ENCODE measurements around the gene ACAP3.
"Not testable (repeated sequence)": the region's sequence is repeated elsewhere in the genome, so short reads cannot be mapped to it uniquely, and the experiment has no call there.

The ACAP3 gene

DNA sequence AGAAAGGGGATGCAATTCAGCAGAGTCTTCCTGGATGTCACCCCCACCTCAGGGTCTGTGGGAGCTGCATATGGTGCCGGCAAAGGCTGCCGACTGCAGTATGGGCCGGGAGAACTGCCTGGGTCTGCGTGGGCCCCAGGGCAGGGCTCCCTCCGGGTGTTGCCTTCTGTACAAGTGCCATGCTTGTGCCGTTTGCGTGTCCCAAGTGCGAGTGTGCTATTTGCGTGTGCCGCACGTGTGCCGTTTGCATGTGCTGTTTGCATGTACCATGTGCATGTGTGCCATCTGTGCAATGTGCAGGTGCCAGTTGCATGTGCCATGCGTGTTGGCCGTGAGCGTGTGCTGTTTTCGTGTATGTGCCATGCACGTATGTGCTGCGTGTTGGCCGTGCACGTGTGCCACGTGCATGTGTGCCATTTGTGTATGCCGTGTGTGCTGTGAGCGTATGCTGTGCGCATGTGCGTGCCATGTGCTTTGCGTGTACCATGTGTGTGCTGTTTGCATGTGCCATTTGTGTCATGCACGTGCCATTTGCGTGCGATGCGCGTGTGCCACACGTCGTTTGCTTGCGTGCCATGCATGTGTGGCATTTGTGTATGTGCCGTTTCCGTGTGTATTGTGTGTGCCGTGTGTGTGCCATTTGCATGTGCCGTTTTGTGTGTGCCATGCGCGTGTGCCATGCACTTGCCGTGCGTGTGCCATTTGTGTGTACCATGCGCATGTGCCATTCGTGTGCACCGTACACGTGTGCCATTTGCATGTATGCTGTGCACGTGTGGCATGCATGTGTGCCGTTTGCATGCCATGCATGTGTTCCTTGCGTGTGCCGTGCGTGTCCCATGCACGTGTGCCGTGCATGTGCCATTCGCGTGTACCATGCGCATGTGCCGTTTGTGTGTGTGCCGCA, 21.8 kb upstream of the ACAP3 start:
- no peak for DNase-seq

DNA sequence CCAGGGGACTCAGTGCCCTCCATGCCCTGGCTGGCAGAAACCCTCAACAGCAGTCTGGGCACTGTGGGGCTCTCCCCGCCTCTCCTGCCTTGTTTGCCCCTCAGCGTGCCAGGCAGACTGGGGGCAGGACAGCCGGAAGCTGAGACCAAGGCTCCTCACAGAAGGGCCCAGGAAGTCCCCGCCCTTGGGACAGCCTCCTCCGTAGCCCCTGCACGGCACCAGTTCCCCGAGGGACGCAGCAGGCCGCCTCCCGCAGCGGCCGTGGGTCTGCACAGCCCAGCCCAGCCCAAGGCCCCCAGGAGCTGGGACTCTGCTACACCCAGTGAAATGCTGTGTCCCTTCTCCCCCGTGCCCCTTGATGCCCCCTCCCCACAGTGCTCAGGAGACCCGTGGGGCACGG, 20.5 kb upstream of the ACAP3 start:
- no peak for DNase-seq

DNA sequence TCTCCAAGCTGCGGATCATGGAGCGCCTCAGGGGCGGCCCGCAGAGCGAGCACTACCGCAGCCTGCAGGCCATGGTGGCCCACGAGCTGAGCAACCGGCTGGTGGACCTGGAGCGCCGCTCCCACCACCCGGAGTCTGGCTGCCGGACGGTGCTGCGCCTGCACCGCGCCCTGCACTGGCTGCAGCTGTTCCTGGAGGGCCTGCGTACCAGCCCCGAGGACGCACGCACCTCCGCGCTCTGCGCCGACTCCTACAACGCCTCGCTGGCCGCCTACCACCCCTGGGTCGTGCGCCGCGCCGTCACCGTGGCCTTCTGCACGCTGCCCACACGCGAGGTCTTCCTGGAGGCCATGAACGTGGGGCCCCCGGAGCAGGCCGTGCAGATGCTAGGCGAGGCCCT, 19.6 kb upstream of the ACAP3 start:
- no peak for DNase-seq

DNA sequence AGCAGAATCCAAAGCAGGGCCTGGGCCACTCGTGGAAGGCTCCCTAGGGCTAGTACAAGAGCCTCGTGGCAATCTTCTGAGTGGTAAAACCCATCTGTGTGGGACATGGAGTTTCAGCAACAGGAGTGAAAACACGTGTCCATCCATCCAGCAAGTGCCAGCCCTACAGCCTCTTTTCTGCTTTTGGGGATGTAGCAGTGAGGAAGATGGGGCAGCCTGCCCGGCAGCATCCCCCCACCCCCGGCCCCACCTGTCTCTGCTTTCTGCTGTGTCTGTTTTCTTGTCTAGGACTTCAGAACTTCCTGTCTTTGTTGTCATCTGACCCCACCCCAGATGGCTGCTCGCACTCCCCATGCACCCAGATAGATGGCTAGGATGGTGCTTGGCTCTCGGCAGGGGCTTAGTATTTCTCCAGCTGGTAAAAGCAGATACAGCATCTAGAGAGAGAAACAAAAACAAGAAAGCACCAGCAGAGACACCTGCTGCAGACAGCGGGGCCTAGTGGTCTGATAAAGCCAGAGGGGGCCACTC, 18.4 kb upstream of the ACAP3 start:
- no peak for DNase-seq

DNA sequence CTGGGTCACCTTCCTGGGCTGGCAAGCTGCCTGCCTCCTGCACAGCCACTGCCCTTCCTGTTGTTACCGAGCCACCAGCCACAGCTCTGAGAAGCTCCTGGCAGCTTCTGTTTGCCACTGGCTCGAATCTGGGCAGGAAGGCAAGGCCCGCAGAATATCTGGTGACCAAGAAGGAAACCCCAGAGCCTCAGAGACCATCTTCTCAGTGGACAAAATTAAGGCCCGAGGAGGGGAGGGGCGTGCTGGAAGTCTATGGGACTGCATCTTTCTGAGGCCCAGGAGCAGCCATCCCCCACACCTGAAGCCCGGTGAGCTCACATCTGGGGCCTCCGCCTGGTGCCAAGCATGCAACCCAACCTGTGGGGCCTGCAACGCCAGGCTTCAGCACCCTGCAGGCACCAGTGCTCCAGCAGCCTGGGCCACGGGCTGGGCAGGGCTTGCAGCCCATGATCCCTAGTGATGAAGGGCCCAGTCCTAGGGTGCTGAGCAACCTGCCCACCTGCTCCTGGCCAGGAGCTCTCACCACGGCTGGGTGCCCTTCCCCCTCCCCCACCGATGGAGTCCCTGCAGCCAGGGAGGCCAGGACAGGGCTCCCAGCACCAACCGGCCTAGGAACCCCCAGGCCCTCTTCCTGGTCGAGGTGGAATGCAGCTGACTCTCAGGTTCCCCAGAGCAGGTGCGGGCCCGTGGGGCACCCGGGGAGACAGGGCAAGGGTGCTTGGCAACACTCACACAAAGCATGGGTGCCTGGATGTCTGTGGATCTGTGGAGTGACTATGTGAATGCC, 17.8 kb upstream of the ACAP3 start:
- DNase-seq, result no peak

DNA sequence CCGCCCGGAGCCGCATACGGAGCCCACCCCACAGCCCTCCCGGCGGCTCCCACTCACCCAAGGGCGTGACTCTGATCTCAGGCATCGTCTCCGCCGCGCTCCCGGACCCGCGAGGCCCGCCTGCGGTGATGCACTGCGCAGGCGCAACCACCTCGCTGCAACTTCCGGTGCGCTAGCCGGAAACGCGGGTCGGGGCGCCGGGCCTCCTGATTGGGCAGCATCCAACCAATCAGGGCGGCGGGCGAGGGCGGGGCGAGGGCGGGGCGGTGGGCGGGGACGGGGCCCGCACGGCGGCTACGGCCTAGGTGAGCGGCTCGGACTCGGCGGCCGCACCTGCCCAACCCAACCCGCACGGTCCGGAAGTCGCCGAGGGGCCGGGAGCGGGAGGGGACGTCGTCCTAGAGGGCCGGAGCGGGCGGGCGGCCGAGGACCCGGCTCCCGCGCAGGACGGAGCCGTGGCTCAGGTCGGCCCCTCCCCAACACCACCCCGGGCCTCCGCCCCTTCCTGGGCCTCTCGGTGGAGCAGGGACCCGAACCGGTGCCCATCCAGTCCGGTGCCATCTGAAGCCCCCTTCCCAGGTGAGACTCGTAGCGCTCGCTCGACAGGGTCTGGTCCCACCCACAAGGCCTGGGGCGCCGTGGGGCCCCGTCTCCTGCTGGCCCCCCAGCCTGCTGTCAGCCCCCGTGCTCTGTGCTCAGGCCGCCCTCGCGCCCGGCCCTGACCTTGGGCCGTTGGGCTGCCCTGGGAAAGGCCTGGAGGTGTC, 17.0 kb upstream of the ACAP3 start, which contains the start of the genes CPTP and INTS11:
Gene CPTP (plus strand): TSS at position 279 of the 764 bp plus-strand sequence. CDS start 2,109 bp downstream, outside the sequence.
Gene INTS11 (minus strand): TSS at position 137 of the 764 bp plus-strand sequence. CDS start 52 bp downstream, at position 85.
- DNase-seq, result peak; percentile 93

DNA sequence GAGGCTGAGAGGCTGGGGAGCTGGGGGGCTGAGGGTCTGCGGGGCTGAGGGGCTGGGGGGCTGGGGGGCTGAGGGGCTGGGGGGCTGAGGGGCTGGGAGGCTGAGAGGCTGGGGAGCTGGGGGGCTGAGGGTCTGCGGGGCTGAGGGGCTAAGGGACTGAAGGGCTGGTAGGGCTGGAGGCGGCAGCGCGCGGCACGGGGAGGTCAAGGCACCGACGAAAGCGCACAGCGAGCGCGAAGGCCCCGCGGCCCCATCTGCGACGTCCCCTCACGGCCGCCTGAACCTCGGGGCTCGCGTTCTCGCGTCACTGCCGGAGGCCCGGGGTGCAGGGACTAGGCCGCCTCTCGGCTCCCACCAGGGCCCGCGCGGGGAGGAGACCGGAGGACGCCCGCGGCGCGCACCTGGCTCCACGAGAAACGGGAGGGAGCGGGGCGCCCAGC, 16.4 kb upstream of the ACAP3 start:
- DNase-seq, result no peak

DNA sequence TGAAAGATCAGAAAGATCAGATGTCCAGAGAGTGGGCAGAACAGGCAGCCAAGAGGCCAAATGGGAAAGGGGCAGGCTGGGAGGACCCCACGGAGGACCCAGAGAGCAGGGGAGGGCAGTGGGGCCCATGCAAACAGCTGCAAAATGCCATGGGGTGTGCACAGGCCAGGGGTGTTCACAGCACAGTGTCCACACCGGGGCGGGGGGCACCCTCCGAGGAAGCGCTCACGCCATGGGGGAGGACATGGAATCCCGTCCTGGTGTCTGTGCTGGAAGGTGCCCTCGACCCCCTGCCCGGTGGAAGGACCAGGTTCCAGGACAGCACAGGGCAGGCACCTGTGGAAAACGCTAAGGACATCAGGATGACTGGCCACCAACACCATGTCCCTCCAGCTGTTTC, 15.2 kb upstream of the ACAP3 start:
- no peak for DNase-seq

DNA sequence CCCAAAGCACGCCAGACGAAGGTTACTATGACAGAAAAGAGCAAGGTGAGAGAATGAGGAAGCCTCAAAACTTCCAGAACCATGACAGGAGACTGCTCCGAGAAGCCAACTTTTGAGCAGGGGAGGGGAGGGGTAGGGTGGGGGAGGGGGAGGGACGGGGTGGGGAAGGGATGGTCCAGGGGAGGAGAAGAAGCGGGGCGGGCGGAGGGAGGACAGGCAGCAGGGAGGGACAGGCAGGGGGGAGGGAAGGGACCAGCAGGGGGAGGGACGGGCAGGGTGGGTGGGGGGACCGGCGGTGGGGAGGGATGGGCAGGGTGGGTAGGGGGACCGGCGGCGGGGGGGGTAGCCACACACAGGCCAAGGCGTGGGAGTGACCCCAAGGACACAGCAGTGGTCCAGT, 14.7 kb upstream of the ACAP3 start:
- DNase-seq, result no peak

DNA sequence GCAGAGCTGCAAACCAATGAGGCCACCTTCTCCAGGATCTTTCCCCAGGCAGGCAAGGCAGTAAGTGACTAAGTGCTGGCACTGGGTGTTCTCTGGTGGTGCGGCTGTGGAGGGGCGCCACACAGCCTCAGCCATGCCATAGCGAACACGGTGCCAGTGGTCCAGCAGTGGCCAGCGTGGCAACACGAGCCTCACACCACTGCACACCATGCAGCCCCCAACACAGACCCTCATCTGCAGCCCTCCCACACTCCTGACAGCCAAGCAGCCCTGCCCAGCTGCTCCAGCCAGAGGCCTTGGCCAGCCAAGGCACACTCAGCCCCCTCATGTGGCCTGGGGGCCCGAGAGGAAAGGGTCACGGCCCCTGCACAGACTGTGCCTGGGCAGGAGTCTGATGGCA, 13.7 kb upstream of the ACAP3 start:
- DNase-seq, result no peak

DNA sequence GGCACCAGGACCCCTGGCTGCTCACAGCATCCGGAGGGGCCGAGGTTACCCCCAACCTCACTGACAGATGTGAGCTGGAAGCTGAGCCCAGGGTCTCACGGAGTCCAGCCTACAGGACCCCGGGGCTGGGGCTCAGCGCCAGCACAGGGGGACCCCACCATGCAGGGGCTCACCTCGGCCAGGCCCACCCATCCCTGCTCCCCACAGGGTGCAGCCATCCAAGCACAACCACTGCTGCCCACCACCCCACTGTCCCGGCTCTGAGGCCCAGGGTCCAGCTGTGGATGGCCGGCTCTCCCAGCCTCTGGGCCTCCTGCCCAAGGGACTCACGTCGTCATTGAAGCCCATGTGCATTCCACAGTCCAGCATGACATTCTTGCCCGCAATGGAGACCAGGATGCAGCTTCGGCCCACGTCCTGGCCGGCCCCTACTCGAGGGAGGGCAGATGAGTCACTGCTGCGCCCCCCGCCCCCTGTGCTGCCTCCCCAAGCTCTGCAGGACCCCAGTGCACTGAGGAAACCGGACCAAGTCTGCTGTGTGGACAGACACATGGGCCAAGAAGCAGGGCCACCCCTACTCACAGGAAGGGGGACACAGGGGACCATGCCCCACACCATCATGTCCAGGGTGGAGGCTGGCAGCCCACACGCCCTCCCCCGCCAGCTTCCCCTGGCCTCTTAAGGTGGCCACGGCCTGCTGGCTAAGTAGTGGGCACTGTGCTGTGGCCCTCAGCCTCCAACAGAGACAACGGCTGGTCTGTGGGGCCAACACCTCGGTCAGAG, 13.1 kb upstream of the ACAP3 start:
- no peak for DNase-seq

DNA sequence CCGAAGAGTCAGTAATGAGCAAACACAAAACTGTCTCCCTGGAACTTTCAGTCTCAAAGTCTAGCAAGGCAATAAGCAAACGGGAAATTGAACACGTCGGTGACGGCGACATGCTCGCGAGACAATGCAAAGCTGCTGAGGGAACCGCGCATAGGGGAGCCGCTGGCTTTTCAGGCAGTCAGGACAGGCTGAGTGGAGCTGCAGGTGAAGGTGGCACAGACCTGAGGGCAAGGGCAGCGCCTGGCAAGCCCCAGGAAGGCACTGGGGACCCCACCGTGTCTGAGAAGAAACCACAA, 11.9 kb upstream of the ACAP3 start:
- no peak for DNase-seq

DNA sequence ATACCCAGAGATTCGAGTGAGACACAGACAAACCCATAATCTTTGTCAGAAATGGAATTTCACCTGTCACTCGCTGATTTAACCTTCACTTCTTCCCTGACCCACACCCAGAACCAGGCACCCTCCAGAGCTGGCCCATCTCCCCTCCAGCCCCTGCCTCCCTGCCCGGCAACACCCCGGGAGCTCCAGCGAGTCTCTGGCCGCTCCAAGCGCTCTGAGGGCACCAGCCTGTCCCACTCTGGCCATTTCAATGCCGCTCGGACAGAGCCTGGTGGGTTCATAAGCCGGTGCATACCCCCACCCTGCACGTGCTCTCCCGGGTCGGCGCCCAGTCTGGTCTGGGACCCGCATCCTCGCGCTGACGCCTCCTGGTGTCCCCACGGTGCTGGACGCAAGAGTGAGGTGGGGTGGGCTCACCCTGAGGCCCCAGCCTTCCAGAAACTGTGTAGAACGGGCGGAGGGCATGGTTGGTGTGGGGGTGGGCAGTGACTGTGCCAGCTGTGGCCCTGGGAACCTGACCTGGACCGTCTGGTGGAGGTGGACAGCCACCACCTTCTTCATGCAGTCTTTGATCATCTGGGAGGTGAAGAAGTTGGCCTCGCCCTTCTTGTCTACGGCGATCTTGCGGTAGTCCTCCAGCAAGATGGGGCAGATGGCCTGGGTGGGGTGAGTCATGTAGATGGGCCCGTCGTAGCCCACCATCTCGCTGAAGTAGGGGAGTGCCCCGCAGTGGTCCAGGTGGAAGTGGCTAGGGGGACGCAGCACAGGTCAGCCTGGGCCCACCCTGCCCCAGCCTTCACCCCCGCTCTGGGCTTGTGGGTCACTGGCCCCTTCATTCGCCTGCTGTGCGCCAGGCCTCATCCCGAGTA, 11.3 kb upstream of the ACAP3 start:
- DNase-seq, result no peak

DNA sequence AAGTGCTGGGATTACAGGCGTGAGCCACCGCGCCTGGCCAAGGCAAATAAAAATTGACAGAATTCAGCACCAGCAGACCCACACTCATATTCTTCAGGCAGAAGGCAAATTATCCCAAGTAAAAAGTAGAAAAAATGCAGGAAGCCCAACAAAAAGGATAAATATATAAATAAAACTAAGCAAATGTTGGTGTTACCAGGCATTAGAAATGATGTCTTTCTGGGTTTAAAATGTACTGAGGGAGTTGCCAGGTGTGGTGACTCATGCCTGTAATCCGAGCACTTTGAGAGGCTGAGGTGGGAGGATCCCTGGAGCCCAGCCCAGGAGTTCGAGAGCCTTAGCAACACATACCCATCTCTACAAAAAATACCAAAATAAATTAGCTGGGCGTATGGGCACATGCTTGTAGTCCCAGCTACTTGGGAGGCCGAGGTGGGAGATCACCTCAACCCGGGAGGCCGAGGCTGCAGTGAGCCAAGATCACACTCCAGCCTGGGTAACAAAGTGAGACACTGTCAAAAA, 10.5 kb upstream of the ACAP3 start:
- peak; percentile 82 for DNase-seq

DNA sequence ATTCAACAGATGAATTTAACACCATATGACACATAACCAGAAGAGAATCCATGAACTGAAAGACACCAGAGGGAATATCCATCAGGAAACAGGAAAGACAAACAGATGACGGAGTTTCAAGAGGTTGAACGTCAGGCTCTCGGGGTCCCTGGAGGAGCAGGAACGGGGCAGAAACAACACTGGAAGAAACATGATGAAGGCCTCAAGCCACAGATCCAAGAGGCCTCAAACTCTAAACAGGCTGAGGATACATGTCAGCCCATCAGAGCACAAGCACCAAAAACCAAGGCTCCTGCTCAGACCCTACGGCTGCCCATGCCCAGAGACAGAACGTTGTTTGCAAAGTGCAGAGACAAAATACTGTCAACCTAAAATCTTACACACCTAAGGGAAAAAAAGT, 9.7 kb upstream of the ACAP3 start:
- no peak for DNase-seq

DNA sequence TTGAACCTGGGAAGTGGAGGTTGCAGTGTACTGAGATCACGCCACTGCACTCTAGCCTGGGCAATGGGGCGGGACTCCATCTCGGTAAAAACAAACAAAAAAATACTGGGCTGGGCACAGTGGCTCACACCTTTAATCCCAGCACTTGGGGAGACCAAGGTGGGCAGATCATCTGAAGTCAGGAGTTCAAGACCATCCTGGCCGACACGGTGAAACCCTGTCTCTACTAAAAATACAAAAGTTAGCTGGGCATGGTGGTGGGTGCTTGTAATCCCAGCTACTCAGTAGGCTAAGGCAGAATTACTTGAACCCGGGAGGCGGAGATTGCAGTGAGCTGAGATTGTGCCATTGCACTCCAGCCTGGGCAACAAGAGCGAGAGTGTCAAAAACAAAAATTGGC, 8.5 kb upstream of the ACAP3 start:
- not testable (repeated sequence) for DNase-seq

DNA sequence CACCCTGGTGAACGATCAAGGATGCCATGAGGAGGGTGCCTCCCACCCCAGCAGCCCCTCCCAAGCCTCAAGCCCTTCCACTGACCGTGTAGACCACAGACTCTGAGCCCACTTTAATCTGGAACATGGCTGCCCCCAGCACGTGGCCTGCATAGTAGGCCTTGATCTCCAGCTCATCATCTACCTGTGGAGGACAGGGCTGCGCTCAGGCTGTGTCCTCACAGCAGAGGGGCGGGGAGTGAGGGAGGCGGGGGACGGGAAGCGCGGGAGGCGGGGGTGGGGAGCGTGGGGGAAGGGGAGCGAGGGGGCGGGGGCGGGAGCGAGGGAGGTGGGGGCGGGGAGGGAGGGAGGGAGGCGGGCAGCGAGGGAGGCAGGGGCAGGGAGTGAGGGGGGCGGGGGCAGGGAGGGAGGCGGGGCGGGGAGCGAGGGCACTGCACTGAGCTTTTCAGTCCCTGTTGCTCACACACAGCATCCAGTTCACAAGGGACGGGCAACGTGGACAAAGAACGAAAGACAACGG, 7.8 kb upstream of the ACAP3 start:
- no peak for DNase-seq

DNA sequence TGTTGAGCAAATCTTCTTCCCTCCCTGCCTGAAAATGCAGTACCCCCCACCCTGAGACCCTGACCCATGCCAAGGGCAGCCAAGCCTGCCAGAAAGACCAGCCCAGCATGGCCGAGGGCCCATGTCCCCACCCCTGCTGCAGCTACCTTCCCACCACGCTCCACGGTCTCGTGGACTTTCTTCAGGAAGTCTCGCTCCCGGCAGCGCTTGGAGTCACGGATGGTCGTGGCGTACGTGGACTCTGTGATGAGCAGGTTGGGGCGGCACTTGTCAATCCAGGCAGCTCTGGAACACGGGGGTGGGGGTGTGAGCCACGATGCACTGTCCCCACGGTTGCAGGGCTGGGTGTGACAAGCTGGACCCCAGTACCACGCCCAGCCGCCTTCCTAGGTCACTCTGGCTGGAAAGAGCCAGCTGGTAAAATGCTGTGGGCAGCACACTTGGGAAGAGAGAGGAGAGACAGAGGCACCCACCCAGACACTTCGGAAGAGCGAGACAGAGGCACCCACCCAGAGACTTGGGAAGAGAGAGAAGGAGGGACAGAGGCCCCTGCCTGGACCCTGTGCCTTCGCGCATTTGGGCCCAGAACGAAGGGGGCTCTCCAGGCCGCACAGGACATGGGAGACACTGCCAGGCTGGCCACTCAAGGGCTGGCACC, 7.1 kb upstream of the ACAP3 start:
- DNase-seq, result no peak

DNA sequence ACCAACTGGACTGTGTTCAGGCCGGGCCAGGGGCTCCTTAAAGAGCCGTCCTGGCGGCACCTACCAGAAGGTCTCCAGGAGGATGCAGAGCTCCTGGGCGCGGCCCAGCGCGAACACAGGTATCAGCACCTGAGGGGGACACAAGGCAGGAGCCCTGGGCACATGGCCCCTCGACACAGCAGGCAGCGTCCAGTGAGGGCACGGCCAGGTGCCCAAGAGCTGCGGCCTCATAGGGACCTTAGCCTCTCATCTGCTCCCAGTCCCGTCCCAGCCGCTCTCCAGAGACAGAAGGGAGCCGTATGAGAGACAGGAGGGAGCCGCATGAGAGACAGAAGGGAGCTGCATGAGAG, 6.5 kb upstream of the ACAP3 start:
- no peak for DNase-seq
